Endothelial cell (in vitro differentiated cells): Measurements from ENCODE around the gene INPP5B. TPM values are rescaled to one million over a fixed set of nuclear protein-coding genes. Genes with fewer than 3 reads are reported as not detected.
"Not testable (repeated sequence)": the region's sequence is repeated elsewhere in the genome, so short reads cannot be mapped to it uniquely, and the experiment has no call there.

Experiments
- DNase-seq: peaks from one replicate; pipeline ENCODE4 v3.0.0; 2021; ENCODE audit warnings: low spot score
- H3K27ac Mint-ChIP-seq: one replicate; pipeline ENCODE4 v1.8.0; 2021; ENCODE audit warnings: mixed read lengths, inconsistent platforms; ENCODE audit not compliant: unreplicated experiment
- H3K27me3 Mint-ChIP-seq: one replicate; pipeline ENCODE4 v1.8.0; 2021; ENCODE audit warnings: mild to moderate bottlenecking, moderate library complexity, mixed read lengths, inconsistent platforms; ENCODE audit not compliant: unreplicated experiment
- H3K36me3 Mint-ChIP-seq: one replicate; pipeline ENCODE4 v1.8.0; 2021; ENCODE audit warnings: mild to moderate bottlenecking, low read depth, mixed read lengths, inconsistent platforms; ENCODE audit not compliant: unreplicated experiment
- H3K4me1 Mint-ChIP-seq: one replicate; pipeline ENCODE4 v1.8.0; 2021; ENCODE audit warnings: mild to moderate bottlenecking, mixed read lengths, inconsistent platforms; ENCODE audit not compliant: unreplicated experiment
- H3K4me3 Mint-ChIP-seq: one replicate; pipeline ENCODE4 v1.8.0; 2021; ENCODE audit warnings: mild to moderate bottlenecking, mixed read lengths, inconsistent platforms; ENCODE audit not compliant: unreplicated experiment
- H3K9me3 Mint-ChIP-seq: one replicate; pipeline ENCODE4 v1.8.0; 2021; ENCODE audit warnings: mixed read lengths, inconsistent platforms; ENCODE audit not compliant: unreplicated experiment
- total RNA-seq: library from RNA; stranded (reverse); fragmentation: NEBNext Ultra II Directional; extraction: Animal tissue kit (Norgen Biotek cat#: 25700); gene quantifications from one replicate; pipeline ENCODE4 v1.2.1, GENCODE V29; 2021; ENCODE audit not compliant: unreplicated experiment
- TF ChIP-seq, protein P1 (sequence below): fragments of 200-600 bp; sonication (generic); IDR thresholded peaks from one replicate; pipeline ENCODE4 v1.5.0; 2021; ENCODE audit warnings: antibody characterized with exemption; ENCODE audit not compliant: unreplicated experiment

INPP5B gene
- total RNA-seq, 1 donor from 2014 or later = 18.4 TPM

DNA sequence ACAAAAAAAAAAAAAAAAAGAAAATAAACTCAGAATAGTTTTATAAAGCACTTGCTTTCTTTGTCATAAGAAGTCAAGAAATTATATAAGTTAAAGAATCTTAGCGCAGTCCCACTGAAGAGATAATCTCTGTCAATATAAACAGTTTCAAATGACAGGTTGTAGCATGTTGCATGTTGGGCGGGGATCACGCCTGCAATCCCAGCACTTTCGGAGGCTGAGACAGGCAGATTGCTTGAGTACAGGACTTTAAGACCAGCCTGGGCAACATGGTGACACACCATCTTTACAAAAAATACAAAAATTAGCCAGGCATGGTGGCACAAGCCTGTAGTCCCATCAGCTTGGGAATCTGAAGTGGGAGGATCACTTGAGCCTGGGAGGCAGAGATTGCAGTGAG, 18.4 kb upstream of the INPP5B start:
- no peak overlapping the region for H3K27ac Mint-ChIP-seq
- peaks cover 35% of the 10 kb centered on the region for H3K36me3 Mint-ChIP-seq

DNA sequence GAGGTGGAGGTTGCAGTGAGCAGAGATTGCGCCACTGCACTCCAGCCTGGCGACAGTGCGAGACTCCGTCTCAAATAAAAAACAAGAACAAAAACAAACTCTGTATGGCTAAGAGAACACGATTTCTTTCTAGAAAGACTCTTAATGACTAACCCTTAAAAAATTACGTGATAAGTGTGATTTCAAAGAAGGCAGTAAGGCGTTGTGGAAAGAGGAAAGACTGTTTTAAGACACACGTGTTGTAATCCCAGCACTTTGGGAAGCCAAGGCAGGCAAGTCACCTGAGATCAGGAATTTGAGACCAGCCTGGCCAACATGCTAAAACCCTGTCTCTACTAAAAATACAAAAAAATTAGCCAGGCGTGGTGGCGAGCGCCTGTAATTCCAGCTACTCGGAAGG, 17.3 kb upstream of the INPP5B start:
- Mint-ChIP-seq H3K36me3 (peaks cover 35% of the 10 kb centered on the region), H3K4me3 (peak overlapping the region; percentile 27)
- not testable (repeated sequence) for DNase-seq, H3K9me3 Mint-ChIP-seq, H3K4me1 Mint-ChIP-seq, H3K27ac Mint-ChIP-seq, H3K27me3 Mint-ChIP-seq

More for the DNA sequence above, 18.4 kb upstream of the INPP5B start:
- TF ChIP-seq, protein P1, sequence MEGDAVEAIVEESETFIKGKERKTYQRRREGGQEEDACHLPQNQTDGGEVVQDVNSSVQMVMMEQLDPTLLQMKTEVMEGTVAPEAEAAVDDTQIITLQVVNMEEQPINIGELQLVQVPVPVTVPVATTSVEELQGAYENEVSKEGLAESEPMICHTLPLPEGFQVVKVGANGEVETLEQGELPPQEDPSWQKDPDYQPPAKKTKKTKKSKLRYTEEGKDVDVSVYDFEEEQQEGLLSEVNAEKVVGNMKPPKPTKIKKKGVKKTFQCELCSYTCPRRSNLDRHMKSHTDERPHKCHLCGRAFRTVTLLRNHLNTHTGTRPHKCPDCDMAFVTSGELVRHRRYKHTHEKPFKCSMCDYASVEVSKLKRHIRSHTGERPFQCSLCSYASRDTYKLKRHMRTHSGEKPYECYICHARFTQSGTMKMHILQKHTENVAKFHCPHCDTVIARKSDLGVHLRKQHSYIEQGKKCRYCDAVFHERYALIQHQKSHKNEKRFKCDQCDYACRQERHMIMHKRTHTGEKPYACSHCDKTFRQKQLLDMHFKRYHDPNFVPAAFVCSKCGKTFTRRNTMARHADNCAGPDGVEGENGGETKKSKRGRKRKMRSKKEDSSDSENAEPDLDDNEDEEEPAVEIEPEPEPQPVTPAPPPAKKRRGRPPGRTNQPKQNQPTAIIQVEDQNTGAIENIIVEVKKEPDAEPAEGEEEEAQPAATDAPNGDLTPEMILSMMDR = no peak
- H3K27me3 Mint-ChIP-seq = no peaks in the 10 kb centered on the region
- no peak overlapping the region for H3K4me3 Mint-ChIP-seq
- H3K9me3 Mint-ChIP-seq = no peaks in the 10 kb centered on the region
- no peaks in the 10 kb centered on the region for H3K4me1 Mint-ChIP-seq
- DNase-seq = no peak

DNA sequence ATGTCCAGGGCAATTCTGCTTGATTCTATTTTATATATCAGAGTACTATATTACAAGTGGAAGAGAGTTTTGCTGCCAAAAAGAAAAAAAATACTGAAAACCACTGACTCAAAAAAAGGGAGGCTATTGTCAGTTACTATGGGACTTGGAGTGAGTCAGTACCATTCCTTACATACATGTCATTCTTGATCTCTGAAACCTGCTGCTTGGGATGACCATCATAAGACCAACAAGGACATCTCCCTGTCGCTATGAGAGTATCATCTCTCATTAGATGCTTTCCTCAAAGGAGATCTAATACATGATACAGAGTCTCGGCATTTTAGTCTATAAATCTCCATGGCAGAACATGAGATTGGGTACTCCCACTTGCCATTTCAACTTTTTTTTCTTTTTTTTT, 11.8 kb upstream of the INPP5B start:
- no peak for DNase-seq
- H3K36me3 Mint-ChIP-seq = peaks cover 27% of the 10 kb centered on the region

DNA sequence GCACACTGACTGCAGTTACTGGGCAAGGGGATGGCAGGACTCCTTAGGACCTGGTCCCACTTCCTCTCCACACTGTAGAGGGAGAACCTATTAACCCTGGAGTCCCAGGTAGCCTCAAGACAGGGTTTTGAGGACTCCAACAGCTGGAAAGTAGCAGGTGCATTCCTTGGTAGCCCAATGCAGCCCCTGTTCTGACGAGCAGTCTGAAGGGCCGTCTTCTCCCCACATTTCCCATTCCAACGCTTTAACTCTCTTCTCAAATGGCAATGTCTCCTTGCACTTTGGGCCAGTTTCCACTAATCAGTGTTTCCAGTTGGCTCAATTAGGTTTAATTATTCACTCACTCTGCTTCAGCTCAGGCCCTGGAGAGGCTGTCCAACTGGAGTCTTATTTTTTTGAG, 8.8 kb upstream of the INPP5B start:
- Mint-ChIP-seq H3K27me3 (peaks cover 6% of the 10 kb centered on the region), H3K36me3 (peaks cover 24% of the 10 kb centered on the region), H3K9me3 (no peaks in the 10 kb centered on the region), H3K27ac (no peak overlapping the region), H3K4me3 (no peak overlapping the region), H3K4me1 (no peaks in the 10 kb centered on the region)
- TF ChIP-seq, protein P1 = no peak
- no peak for DNase-seq

More for the DNA sequence above, 11.8 kb upstream of the INPP5B start:
- Mint-ChIP-seq H3K27me3 (peaks cover 3% of the 10 kb centered on the region), H3K27ac (no peak overlapping the region), H3K4me3 (no peak overlapping the region), H3K9me3 (no peaks in the 10 kb centered on the region), H3K4me1 (no peaks in the 10 kb centered on the region)
- TF ChIP-seq, protein P1 = no peak

DNA sequence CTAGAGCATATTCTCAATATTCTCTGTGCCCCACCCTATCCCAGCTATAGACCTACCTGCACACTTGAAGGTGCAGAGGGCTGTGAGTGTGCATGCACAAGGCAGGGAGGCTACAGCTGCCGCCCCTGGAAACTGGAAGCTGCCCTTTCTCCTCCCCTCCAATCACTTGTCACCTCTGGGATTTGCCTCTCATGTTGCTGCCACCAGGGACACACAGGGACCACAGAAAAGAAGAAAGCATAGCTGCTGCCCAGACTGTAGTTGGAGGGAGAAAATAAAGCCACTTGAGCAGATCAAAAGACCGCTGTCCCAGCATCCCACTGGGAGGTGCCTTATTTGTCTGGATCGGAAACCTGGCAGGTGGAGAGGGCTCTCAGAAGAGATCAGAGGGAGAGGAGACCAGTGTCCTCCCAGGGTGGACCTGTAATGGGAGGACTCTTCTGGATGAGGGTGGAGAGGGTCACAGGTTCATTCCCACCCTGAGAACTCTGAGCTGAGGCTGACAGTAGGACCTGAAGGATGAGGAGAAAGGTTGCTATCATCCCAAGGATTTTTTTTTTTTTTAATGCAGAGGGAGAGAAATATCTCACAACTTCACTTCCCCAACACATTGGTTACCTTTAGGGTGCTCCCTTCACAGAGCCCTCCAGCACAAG, 7.6 kb upstream of the INPP5B start:
- peaks cover 16% of the 10 kb centered on the region for H3K36me3 Mint-ChIP-seq
- H3K27me3 Mint-ChIP-seq = peaks cover 6% of the 10 kb centered on the region
- H3K27ac Mint-ChIP-seq = no peak overlapping the region
- H3K9me3 Mint-ChIP-seq = no peaks in the 10 kb centered on the region
- DNase-seq = no peak
- H3K4me1 Mint-ChIP-seq = no peaks in the 10 kb centered on the region
- H3K4me3 Mint-ChIP-seq = no peak overlapping the region
- TF ChIP-seq, protein P1 = no peak
